ENCODE results near the gene DOCK2. TPM values are rescaled to one million over a fixed set of nuclear protein-coding genes. Genes with fewer than 3 reads are reported as not detected.

The DOCK2 gene
- polyA plus RNA-seq, 1 of the 3 experiments (the other 2 are of a cell fraction) = 3.8 TPM

DNA sequence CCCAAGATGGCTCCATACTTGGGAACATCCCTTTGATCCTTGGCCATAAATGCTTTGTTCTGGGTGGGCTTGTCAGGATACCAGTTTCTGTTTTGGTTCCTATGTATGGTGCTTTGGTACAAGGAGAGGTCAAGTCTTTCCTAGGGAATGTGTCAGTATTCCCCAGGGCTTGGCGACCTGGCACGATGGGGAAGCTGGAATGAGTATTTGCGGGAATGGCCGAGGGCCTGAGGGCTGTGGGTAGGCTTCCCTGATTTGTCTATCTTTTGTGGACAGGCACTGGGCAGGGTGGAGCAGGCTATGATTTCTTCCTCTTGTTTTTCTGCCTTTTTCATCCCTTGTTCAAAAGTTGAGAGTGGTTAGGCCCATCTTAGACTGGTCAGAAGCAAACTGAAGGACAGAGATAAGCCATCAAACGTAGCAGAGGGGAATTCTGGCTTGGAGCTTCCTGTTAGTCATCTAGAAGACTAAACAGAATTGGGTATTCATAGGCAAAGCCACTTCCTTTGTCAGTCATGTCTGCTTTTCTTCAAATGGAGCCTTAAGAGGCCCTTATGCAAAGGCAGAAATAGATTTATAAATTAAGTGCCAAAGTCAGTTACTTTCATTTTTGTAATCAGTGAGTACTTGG, 13.7 kb downstream of the DOCK2 start:
- POLR2A ChIA-PET = no interaction called here
- peak overlapping the region; percentile 52 for H3K9ac ChIP-seq
- peak overlapping the region; percentile 71 for H3K4me2 ChIP-seq
- H4K20me1 ChIP-seq (ENCODE audit: insufficient read depth) = no peaks in the 10 kb centered on the region
- DNase-seq = no peak
- peak overlapping the region in 1 of 2 experiments; percentile 27; a peak in 1 of 4 replicates for H3K4me3 ChIP-seq (ENCODE audit: low read depth in 2 of 2, low read length in 1 of 2)
- no peaks in the 10 kb centered on the region for H3K36me3 ChIP-seq (replicated peaks in 1 of 2; ENCODE audit: control insufficient read depth in 1 of 2, insufficient read depth in 2 of 2, low read length in 1 of 2)
- WGBS (ENCODE audit: low lambda C conversion rate) = 76% methylated on average over 5 of the region's 5 CpGs
- H3K79me2 ChIP-seq (ENCODE audit: insufficient read depth) = no peaks in the 10 kb centered on the region
- H3K27ac ChIP-seq (ENCODE audit: low read depth in 2 of 2, low read length in 1 of 2) = peak overlapping the region; percentile 72 to 95
- H2AFZ ChIP-seq (ENCODE audit: low read depth) = peak overlapping the region; percentile 91
- CTCF ChIA-PET = interaction anchor here (1.1 kb wide), 1 partner anchor 18 kb away, joined by 3 read pairs; no protein-coding TSS in a partner anchor
- H3K9me2 ChIP-seq = no peaks in the 10 kb centered on the region
- peaks cover 22% of the 10 kb centered on the region for H3F3A ChIP-seq (replicated peaks; ENCODE audit: insufficient read depth)
- H3K27me3 ChIP-seq (ENCODE audit: insufficient read depth) = no peaks in the 10 kb centered on the region
- peaks cover 23% of the 10 kb centered on the region in 2 experiments; a peak in 3 of 4 replicates for H3K4me1 ChIP-seq (ENCODE audit: control insufficient read depth in 1 of 2, insufficient read depth in 2 of 2, low read depth in 1 of 2, low read length in 1 of 2)
- H3K9me3 ChIP-seq = no peaks in the 10 kb centered on the region
- TF ChIP-seq TEAD4 (IDR thresholded peaks at IDR 0.05; ENCODE audit: borderline replicate concordance, insufficient read depth) (peak; percentile 78), FOXJ3 (CRISPR knock-in tag; IDR thresholded peaks at IDR 0.05) (no peak), FOSL2 (IDR thresholded peaks at IDR 0.05; ENCODE audit: borderline replicate concordance, low read depth) (peak; percentile 64), NRF1 (IDR thresholded peaks at IDR 0.05; ENCODE audit: low read depth, low read length) (no peak), ELF1 (IDR thresholded peaks at IDR 0.05) (0 out of 2 replicates have a peak, but pooled peaks have one; percentile 41), EP300 (IDR thresholded peaks at IDR 0.05; ENCODE audit: borderline replicate concordance in 1 of 2, low read depth in 1 of 2, low read length in 1 of 2) (peak; percentile 49 to 91; a peak in 3 of 4 replicates), NFIC (IDR thresholded peaks at IDR 0.05; ENCODE audit: borderline replicate concordance) (peak; percentile 79), GABPA (IDR thresholded peaks at IDR 0.05; ENCODE audit: low read depth) (peak; percentile 51), EZH2phosphoT487 (IDR thresholded peaks at IDR 0.05; ENCODE audit: borderline replicate concordance, low read depth) (no peak), YY1 (IDR thresholded peaks at IDR 0.05; ENCODE audit: low read depth) (peak; percentile 64; the same call in 1 of the 2 replicates), RFX5 (IDR thresholded peaks at IDR 0.05; ENCODE audit: low read length) (no peak), FOXM1 (IDR thresholded peaks at IDR 0.05; ENCODE audit: low read depth) (peak; percentile 76), TAF1 (IDR thresholded peaks at IDR 0.05; ENCODE audit: borderline replicate concordance, low read depth, low read length) (peak; percentile 13; the same call in 1 of the 2 replicates), SMC3 (IDR thresholded peaks at IDR 0.05; ENCODE audit: low read depth, low read length) (no peak), MEF2A (IDR thresholded peaks at IDR 0.05; ENCODE audit: borderline replicate concordance, low read depth) (peak; percentile 56; the same call in 1 of the 2 replicates), CHD2 (IDR thresholded peaks at IDR 0.05; ENCODE audit: low read length, partially characterized antibody) (no peak), GATA2 (CRISPR knock-in tag; IDR thresholded peaks at IDR 0.05) (no peak), MXI1 (IDR thresholded peaks at IDR 0.05; ENCODE audit: low read depth, low read length) (no peak), TCF12 (IDR thresholded peaks at IDR 0.05) (peak; percentile 97)
- TF ChIP-seq, protein P1, sequence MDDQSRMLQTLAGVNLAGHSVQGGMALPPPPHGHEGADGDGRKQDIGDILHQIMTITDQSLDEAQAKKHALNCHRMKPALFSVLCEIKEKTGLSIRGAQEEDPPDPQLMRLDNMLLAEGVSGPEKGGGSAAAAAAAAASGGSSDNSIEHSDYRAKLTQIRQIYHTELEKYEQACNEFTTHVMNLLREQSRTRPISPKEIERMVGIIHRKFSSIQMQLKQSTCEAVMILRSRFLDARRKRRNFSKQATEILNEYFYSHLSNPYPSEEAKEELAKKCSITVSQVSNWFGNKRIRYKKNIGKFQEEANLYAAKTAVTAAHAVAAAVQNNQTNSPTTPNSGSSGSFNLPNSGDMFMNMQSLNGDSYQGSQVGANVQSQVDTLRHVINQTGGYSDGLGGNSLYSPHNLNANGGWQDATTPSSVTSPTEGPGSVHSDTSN (IDR thresholded peaks at IDR 0.05) = peak; percentile 94
- TF ChIP-seq, protein P2, sequence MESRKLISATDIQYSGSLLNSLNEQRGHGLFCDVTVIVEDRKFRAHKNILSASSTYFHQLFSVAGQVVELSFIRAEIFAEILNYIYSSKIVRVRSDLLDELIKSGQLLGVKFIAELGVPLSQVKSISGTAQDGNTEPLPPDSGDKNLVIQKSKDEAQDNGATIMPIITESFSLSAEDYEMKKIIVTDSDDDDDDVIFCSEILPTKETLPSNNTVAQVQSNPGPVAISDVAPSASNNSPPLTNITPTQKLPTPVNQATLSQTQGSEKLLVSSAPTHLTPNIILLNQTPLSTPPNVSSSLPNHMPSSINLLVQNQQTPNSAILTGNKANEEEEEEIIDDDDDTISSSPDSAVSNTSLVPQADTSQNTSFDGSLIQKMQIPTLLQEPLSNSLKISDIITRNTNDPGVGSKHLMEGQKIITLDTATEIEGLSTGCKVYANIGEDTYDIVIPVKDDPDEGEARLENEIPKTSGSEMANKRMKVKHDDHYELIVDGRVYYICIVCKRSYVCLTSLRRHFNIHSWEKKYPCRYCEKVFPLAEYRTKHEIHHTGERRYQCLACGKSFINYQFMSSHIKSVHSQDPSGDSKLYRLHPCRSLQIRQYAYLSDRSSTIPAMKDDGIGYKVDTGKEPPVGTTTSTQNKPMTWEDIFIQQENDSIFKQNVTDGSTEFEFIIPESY (IDR thresholded peaks at IDR 0.05; ENCODE audit: borderline replicate concordance, low read depth) = 0 out of 2 replicates have a peak, but pooled peaks have one; percentile 44
- TF ChIP-seq, protein P3, sequence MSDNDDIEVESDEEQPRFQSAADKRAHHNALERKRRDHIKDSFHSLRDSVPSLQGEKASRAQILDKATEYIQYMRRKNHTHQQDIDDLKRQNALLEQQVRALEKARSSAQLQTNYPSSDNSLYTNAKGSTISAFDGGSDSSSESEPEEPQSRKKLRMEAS (IDR thresholded peaks at IDR 0.05; ENCODE audit: low read depth) = peak; percentile 43; the same call in 1 of the 2 replicates
- TF ChIP-seq, protein P4, sequence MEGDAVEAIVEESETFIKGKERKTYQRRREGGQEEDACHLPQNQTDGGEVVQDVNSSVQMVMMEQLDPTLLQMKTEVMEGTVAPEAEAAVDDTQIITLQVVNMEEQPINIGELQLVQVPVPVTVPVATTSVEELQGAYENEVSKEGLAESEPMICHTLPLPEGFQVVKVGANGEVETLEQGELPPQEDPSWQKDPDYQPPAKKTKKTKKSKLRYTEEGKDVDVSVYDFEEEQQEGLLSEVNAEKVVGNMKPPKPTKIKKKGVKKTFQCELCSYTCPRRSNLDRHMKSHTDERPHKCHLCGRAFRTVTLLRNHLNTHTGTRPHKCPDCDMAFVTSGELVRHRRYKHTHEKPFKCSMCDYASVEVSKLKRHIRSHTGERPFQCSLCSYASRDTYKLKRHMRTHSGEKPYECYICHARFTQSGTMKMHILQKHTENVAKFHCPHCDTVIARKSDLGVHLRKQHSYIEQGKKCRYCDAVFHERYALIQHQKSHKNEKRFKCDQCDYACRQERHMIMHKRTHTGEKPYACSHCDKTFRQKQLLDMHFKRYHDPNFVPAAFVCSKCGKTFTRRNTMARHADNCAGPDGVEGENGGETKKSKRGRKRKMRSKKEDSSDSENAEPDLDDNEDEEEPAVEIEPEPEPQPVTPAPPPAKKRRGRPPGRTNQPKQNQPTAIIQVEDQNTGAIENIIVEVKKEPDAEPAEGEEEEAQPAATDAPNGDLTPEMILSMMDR (IDR thresholded peaks at IDR 0.05) = no peak
- TF ChIP-seq, protein P5, sequence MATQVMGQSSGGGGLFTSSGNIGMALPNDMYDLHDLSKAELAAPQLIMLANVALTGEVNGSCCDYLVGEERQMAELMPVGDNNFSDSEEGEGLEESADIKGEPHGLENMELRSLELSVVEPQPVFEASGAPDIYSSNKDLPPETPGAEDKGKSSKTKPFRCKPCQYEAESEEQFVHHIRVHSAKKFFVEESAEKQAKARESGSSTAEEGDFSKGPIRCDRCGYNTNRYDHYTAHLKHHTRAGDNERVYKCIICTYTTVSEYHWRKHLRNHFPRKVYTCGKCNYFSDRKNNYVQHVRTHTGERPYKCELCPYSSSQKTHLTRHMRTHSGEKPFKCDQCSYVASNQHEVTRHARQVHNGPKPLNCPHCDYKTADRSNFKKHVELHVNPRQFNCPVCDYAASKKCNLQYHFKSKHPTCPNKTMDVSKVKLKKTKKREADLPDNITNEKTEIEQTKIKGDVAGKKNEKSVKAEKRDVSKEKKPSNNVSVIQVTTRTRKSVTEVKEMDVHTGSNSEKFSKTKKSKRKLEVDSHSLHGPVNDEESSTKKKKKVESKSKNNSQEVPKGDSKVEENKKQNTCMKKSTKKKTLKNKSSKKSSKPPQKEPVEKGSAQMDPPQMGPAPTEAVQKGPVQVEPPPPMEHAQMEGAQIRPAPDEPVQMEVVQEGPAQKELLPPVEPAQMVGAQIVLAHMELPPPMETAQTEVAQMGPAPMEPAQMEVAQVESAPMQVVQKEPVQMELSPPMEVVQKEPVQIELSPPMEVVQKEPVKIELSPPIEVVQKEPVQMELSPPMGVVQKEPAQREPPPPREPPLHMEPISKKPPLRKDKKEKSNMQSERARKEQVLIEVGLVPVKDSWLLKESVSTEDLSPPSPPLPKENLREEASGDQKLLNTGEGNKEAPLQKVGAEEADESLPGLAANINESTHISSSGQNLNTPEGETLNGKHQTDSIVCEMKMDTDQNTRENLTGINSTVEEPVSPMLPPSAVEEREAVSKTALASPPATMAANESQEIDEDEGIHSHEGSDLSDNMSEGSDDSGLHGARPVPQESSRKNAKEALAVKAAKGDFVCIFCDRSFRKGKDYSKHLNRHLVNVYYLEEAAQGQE (IDR thresholded peaks at IDR 0.05; ENCODE audit: low read depth, low read length) = no peak; the same call in 1 of the 2 replicates

All from SK-N-SH (cell line).